Liver (tissue), 9 donors: ENCODE results near the gene CACNA1C. TPM values are rescaled to one million over a fixed set of nuclear protein-coding genes. Genes with fewer than 3 reads are reported as not detected.

Experiments used
- DNase-seq: peaks from one replicate; pipeline ENCODE4 v3.0.0-alpha.2; 2017; ENCODE audit warnings: low spot score
- H3K27ac ChIP-seq, 2 donors: one replicate each; pipeline ENCODE4 v1.7.0; 2013; ENCODE audit warnings: inconsistent platforms in 2 of 2, low read length in 2 of 2, control low read depth in 1 of 2, low read depth in 1 of 2, mild to moderate bottlenecking in 1 of 2
- H3K27me3 ChIP-seq, 4 donors: one replicate each; pipeline versions ENCODE4 v1.6.1 to v1.7.0; 2013; ENCODE audit warnings: low read length in 3 of 4, inconsistent platforms in 1 of 4, mild to moderate bottlenecking in 1 of 4, moderate library complexity in 1 of 4; ENCODE audit not compliant: control insufficient read depth in 4 of 4, insufficient read depth in 4 of 4
- H3K36me3 ChIP-seq, 4 donors: one replicate each; pipeline versions ENCODE4 v1.6.1 to v1.7.0; 2013; ENCODE audit warnings: low read length in 3 of 4, mild to moderate bottlenecking in 3 of 4, low read depth in 1 of 4, moderate library complexity in 1 of 4; ENCODE audit not compliant: control insufficient read depth in 4 of 4, insufficient read depth in 3 of 4
- H3K4me1 ChIP-seq, 4 donors: one replicate each; pipeline versions ENCODE4 v1.6.1 to v1.7.0; 2013; ENCODE audit warnings: low read length in 3 of 4, mild to moderate bottlenecking in 3 of 4, moderate library complexity in 1 of 4; ENCODE audit not compliant: control insufficient read depth in 4 of 4, insufficient read depth in 4 of 4
- H3K4me3 ChIP-seq, 3 donors: one replicate each; pipeline versions ENCODE4 v1.6.1 to v1.7.0; 2013; ENCODE audit warnings: low read length in 3 of 3, control low read depth in 1 of 3, low read depth in 1 of 3, mild to moderate bottlenecking in 1 of 3
- H3K9ac ChIP-seq, 2 donors: one replicate each; pipeline ENCODE4 v1.7.0; 2013; ENCODE audit warnings: low read length in 2 of 2, mild to moderate bottlenecking in 2 of 2, moderate library complexity in 2 of 2, control low read depth in 1 of 2, low read depth in 1 of 2
- H3K9me3 ChIP-seq, 4 donors: one replicate each; pipeline versions ENCODE4 v1.6.1 to v1.7.0; 2013; ENCODE audit warnings: low read length in 3 of 4; ENCODE audit not compliant: control insufficient read depth in 4 of 4
- EGR1 ChIP-seq, 2 donors: IDR thresholded peaks; 2 replicates each; pipeline ENCODE4 v1.6.1; 2016 to 2018; ENCODE audit warnings: antibody characterized with exemption in 2 of 2, low read depth in 2 of 2
- FOXA1 ChIP-seq: IDR thresholded peaks from 2 replicates; pipeline ENCODE4 v1.6.1; 2016; ENCODE audit warnings: antibody characterized with exemption
- FOXA2 ChIP-seq: IDR thresholded peaks from 2 replicates; pipeline ENCODE4 v1.6.1; 2016; ENCODE audit warnings: antibody characterized with exemption
- GABPA ChIP-seq, 2 donors: IDR thresholded peaks in 1 of 2; conservative IDR thresholded peaks in 1 of 2; 2 replicates each; pipeline ENCODE4 v1.6.1; 2016; ENCODE audit warnings: antibody characterized with exemption in 2 of 2, mild to moderate bottlenecking in 1 of 2, moderate library complexity in 1 of 2
- HNF4A ChIP-seq, 2 donors: conservative IDR thresholded peaks; 2 replicates each; pipeline ENCODE4 v1.6.1; 2016; ENCODE audit warnings: antibody characterized with exemption in 2 of 2, mild to moderate bottlenecking in 2 of 2
- HNF4G ChIP-seq: IDR thresholded peaks from 2 replicates; pipeline ENCODE4 v1.6.1; 2016; ENCODE audit warnings: antibody characterized with exemption
- JUND ChIP-seq, 2 donors: IDR thresholded peaks; 2 replicates each; pipeline ENCODE4 v1.6.1; 2016; ENCODE audit warnings: antibody characterized with exemption in 2 of 2
- NR2F2 ChIP-seq: IDR thresholded peaks from 2 replicates; pipeline ENCODE4 v1.6.1; 2016; ENCODE audit warnings: antibody characterized with exemption
- RAD21 ChIP-seq, 2 donors: IDR thresholded peaks; 2 replicates each; pipeline ENCODE4 v1.6.1; 2016; ENCODE audit warnings: antibody characterized with exemption in 2 of 2, mild to moderate bottlenecking in 2 of 2
- RXRA ChIP-seq, 2 donors: IDR thresholded peaks; 2 replicates each; pipeline ENCODE4 v1.6.1; 2017 to 2018; ENCODE audit warnings: antibody characterized with exemption in 2 of 2, mild to moderate bottlenecking in 1 of 2
- SP1 ChIP-seq: IDR thresholded peaks from 2 replicates; pipeline ENCODE4 v1.6.1; 2018; ENCODE audit warnings: antibody characterized with exemption, mild to moderate bottlenecking
- TAF1 ChIP-seq: conservative IDR thresholded peaks from 2 replicates; pipeline ENCODE4 v1.6.1; 2016; ENCODE audit warnings: antibody characterized with exemption, mild to moderate bottlenecking
- YY1 ChIP-seq: IDR thresholded peaks from 2 replicates; pipeline ENCODE4 v1.6.1; 2016; ENCODE audit warnings: antibody characterized with exemption, mild to moderate bottlenecking
- WGBS: extraction: QIAGEN DNeasy Blood & Tissue Kit; methylation state at CpG from one replicate; pipeline ENCODE4 v1.1.7; 2013; 5-methylcytosine and 5-hydroxymethylcytosine counted together
- polyA plus RNA-seq, 2 donors: library from polyadenylated mRNA; stranded (reverse) in 1 of 2; unstranded in 1 of 2; fragments of 200-250 nt in 1 of 2; fragments of >200 nt in 1 of 2; fragmentation: Nextera tagmentation in 1 of 2; extraction: Ambion mirVana in 1 of 2; gene quantifications; one replicate each; pipeline versions ENCODE4 v1.2.1 to v1.2.3, GENCODE V29; 2013 to 2015
- total RNA-seq, 2 donors: library from RNA; depleted of rRNA; stranded (reverse); fragments of >200 nt; gene quantifications; one replicate each; pipeline ENCODE4 v1.2.3, GENCODE V29; 2014
- TF ChIP-seq, protein P1 (sequence below): IDR thresholded peaks from 2 replicates; pipeline ENCODE4 v1.6.1; 2016; ENCODE audit warnings: antibody characterized with exemption
- TF ChIP-seq, protein P2 (sequence below): IDR thresholded peaks from 2 replicates; pipeline ENCODE4 v1.6.1; 2016; ENCODE audit warnings: antibody characterized with exemption, mild to moderate bottlenecking
- TF ChIP-seq, protein P3 (sequence below): fragments of 150-350 bp; IDR thresholded peaks from 2 replicates; pipeline ENCODE4 v1.5.1; 2017; ENCODE audit warnings: improper control_type of control experiment, low read depth, low read length; ENCODE audit not compliant: missing input control
- TF ChIP-seq, protein P4 (sequence below): IDR thresholded peaks from 2 replicates; pipeline ENCODE4 v1.6.1; 2016; ENCODE audit warnings: antibody characterized with exemption
- TF ChIP-seq, protein P5 (sequence below): IDR thresholded peaks from 2 replicates; pipeline ENCODE4 v1.6.1; 2016; ENCODE audit warnings: antibody characterized with exemption
- donor health status: healthy.
- donor health status: healthy.
- donor health status: healthy.
- donor health status: healthy.
- donor health status: healthy.

Gene CACNA1C
- total and polyA plus RNA-seq, 4 donors: 0.23 to 1.9 (median 0.41) TPM

DNA sequence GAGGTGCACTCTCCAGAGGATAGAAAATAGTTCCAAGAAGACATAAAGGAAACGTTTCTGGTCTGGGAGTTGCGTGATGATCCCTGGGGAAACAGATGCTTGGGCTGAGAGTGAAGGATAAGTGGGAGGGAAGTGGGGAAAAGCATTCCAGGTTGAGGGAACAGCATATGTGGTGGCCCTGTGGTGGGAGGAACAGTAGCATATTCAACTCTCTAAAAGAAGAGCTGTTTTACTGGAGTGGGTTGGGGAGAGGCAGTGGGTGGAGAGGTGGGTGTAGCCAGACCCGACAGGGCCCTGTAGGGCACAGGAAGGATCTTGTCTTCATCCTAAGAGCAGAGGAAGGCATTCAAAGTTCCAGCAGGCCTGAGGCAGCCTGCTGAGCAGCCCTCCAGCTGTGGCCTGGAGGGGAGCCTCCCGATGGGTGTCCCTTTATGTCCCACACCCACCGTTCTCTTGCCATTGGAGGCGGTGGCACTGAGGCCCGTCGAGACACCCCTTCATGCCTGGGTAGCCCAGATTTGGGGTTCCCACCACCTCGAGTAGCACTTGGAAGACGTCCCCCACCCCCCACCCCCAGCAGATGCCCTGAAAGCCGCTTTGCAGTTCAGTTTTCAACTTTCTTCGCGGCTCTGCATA, 431.5 kb downstream of the CACNA1C start:
- Histone ChIP-seq H3K4me1 (no peaks in the 10 kb centered on the region), H3K9ac (no peak overlapping the region), H3K27ac (no peak overlapping the region), H3K4me3 (no peak overlapping the region), H3K9me3 (no peaks in the 10 kb centered on the region), H3K27me3 (peaks cover 0 to 3% (median 1%) of the 10 kb centered on the region in 4 donors), H3K36me3 (no peaks in the 10 kb centered on the region)
- no peak for DNase-seq
- 73% methylated on average over 13 of the region's 13 CpGs for WGBS
- TF ChIP-seq FOXA2: no peak
- no peak for TF ChIP-seq NR2F2
- no peak for TF ChIP-seq HNF4G
- no peak for TF ChIP-seq JUND (IDR thresholded peaks at IDR 0.05)
- TF ChIP-seq, protein P1, sequence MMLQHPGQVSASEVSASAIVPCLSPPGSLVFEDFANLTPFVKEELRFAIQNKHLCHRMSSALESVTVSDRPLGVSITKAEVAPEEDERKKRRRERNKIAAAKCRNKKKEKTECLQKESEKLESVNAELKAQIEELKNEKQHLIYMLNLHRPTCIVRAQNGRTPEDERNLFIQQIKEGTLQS: no peak
- TF ChIP-seq RXRA (IDR thresholded peaks at IDR 0.05): no peak
- no peak for TF ChIP-seq SP1
- TF ChIP-seq RAD21 (IDR thresholded peaks at IDR 0.05): no peak
- TF ChIP-seq, protein P2, sequence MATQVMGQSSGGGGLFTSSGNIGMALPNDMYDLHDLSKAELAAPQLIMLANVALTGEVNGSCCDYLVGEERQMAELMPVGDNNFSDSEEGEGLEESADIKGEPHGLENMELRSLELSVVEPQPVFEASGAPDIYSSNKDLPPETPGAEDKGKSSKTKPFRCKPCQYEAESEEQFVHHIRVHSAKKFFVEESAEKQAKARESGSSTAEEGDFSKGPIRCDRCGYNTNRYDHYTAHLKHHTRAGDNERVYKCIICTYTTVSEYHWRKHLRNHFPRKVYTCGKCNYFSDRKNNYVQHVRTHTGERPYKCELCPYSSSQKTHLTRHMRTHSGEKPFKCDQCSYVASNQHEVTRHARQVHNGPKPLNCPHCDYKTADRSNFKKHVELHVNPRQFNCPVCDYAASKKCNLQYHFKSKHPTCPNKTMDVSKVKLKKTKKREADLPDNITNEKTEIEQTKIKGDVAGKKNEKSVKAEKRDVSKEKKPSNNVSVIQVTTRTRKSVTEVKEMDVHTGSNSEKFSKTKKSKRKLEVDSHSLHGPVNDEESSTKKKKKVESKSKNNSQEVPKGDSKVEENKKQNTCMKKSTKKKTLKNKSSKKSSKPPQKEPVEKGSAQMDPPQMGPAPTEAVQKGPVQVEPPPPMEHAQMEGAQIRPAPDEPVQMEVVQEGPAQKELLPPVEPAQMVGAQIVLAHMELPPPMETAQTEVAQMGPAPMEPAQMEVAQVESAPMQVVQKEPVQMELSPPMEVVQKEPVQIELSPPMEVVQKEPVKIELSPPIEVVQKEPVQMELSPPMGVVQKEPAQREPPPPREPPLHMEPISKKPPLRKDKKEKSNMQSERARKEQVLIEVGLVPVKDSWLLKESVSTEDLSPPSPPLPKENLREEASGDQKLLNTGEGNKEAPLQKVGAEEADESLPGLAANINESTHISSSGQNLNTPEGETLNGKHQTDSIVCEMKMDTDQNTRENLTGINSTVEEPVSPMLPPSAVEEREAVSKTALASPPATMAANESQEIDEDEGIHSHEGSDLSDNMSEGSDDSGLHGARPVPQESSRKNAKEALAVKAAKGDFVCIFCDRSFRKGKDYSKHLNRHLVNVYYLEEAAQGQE: no peak
- TF ChIP-seq, protein P3, sequence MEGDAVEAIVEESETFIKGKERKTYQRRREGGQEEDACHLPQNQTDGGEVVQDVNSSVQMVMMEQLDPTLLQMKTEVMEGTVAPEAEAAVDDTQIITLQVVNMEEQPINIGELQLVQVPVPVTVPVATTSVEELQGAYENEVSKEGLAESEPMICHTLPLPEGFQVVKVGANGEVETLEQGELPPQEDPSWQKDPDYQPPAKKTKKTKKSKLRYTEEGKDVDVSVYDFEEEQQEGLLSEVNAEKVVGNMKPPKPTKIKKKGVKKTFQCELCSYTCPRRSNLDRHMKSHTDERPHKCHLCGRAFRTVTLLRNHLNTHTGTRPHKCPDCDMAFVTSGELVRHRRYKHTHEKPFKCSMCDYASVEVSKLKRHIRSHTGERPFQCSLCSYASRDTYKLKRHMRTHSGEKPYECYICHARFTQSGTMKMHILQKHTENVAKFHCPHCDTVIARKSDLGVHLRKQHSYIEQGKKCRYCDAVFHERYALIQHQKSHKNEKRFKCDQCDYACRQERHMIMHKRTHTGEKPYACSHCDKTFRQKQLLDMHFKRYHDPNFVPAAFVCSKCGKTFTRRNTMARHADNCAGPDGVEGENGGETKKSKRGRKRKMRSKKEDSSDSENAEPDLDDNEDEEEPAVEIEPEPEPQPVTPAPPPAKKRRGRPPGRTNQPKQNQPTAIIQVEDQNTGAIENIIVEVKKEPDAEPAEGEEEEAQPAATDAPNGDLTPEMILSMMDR: no peak
- no peak for TF ChIP-seq GABPA (IDR thresholded peaks at IDR 0.05 in 1 of 2, conservative IDR thresholded peaks at IDR 0.05 in 1 of 2)
- no peak for TF ChIP-seq FOXA1
- no peak for TF ChIP-seq EGR1 (IDR thresholded peaks at IDR 0.05; ENCODE audit: low read depth in 2 of 2)
- no peak for TF ChIP-seq HNF4A (conservative IDR thresholded peaks at IDR 0.05)
- no peak for TF ChIP-seq YY1
- TF ChIP-seq, protein P4, sequence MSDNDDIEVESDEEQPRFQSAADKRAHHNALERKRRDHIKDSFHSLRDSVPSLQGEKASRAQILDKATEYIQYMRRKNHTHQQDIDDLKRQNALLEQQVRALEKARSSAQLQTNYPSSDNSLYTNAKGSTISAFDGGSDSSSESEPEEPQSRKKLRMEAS: no peak
- TF ChIP-seq TAF1: no peak

DNA sequence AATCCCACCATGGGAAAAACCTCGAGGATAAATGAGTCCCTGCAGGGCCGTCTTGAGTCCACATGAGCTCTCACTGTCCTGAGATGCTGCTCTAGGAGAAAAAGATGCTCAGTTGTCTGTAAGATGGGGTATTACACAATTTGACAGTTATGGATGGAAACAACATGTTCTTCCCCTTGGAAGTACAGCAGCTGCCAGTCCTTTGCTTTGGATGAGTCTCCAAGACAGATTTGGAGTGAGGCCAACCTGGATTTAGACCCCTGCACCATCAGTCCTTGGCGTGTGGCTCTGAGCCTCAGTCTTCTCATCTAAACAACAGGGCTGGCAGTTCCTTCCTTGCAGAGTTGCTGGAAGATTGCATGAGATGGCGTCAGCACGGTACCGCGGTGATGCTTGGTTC, 432.9 kb downstream of the CACNA1C start:
- peaks cover 0 to 3% (median 1%) of the 10 kb centered on the region in 4 donors for H3K27me3 ChIP-seq
- no peak for DNase-seq
- no peaks in the 10 kb centered on the region for H3K36me3 ChIP-seq
- H3K4me1 ChIP-seq: no peaks in the 10 kb centered on the region
- H3K4me3 ChIP-seq: no peak overlapping the region
- 76% methylated on average over 7 of the region's 7 CpGs for WGBS
- H3K9me3 ChIP-seq: no peaks in the 10 kb centered on the region
- no peak overlapping the region for H3K27ac ChIP-seq
- no peak for TF ChIP-seq HNF4G
- no peak for TF ChIP-seq TAF1
- no peak for TF ChIP-seq RXRA (IDR thresholded peaks at IDR 0.05)
- TF ChIP-seq, protein P3: no peak
- TF ChIP-seq JUND (IDR thresholded peaks at IDR 0.05): no peak
- no peak for TF ChIP-seq HNF4A (conservative IDR thresholded peaks at IDR 0.05)
- TF ChIP-seq RAD21 (IDR thresholded peaks at IDR 0.05): no peak
- TF ChIP-seq FOXA2: no peak
- no peak for TF ChIP-seq YY1
- no peak for TF ChIP-seq GABPA (IDR thresholded peaks at IDR 0.05 in 1 of 2, conservative IDR thresholded peaks at IDR 0.05 in 1 of 2)
- no peak for TF ChIP-seq FOXA1
- TF ChIP-seq, protein P5, sequence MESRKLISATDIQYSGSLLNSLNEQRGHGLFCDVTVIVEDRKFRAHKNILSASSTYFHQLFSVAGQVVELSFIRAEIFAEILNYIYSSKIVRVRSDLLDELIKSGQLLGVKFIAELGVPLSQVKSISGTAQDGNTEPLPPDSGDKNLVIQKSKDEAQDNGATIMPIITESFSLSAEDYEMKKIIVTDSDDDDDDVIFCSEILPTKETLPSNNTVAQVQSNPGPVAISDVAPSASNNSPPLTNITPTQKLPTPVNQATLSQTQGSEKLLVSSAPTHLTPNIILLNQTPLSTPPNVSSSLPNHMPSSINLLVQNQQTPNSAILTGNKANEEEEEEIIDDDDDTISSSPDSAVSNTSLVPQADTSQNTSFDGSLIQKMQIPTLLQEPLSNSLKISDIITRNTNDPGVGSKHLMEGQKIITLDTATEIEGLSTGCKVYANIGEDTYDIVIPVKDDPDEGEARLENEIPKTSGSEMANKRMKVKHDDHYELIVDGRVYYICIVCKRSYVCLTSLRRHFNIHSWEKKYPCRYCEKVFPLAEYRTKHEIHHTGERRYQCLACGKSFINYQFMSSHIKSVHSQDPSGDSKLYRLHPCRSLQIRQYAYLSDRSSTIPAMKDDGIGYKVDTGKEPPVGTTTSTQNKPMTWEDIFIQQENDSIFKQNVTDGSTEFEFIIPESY: no peak
- TF ChIP-seq, protein P4: no peak
- TF ChIP-seq, protein P1: no peak
- H3K9ac ChIP-seq: no peak overlapping the region
